Endothelial cell of umbilical vein (primary cell): Measurements from ENCODE around the gene ATF3. TPM values are rescaled to one million over a fixed set of nuclear protein-coding genes. Genes with fewer than 3 reads are reported as not detected.
A peak's percentile ranks its signal among the peaks of the same experiment; 100 is the strongest.

Experiments used
- BruUV-seq: library from RNA; stranded (reverse); fragments of 400-500 nt; replicated peaks from 2 replicates; lab custom pipeline; 2021; lab: Mats Ljungman, UMichigan
- CTCF ChIA-PET: fragments of 300-600, 350-600 bp; sonication (Branson Sonifier 250); formaldehyde crosslinking; loops from one replicate; lab custom pipeline; 2021; ENCODE audit warnings: antibody characterized with exemption, inconsistent platforms; lab: Charles Lee
- POLR2A ChIA-PET: fragments of 300-600, 350-600 bp; sonication (Branson Sonifier 250); formaldehyde crosslinking; loops from one replicate; lab custom pipeline; 2021; ENCODE audit warnings: antibody characterized with exemption, inconsistent platforms; lab: Charles Lee
- DNase-seq: peaks from one replicate; pipeline ENCODE4 v3.0.0-alpha.2; 2011; ENCODE audit warnings: low read depth, low spot score
- FAIRE-seq: peaks from 2 replicates; lab custom pipeline; 2011; peaks lifted over from hg19 to GRCh38; lab: Jason Lieb, UNC
- H2AFZ ChIP-seq: 2 replicates; pipeline ENCODE4 v1.6.0; 2012; ENCODE audit warnings: low read depth, low read length, control low read depth, inconsistent platforms
- H3K27ac ChIP-seq: 2 replicates; pipeline ENCODE4 v1.5.1; 2011; ENCODE audit warnings: low read depth, mild to moderate bottlenecking, control low read depth, low read length, moderate library complexity; ENCODE audit not compliant: insufficient read depth
- H3K27me3 ChIP-seq, 2 experiments: 2 replicates each; pipeline versions ENCODE4 v1.6.0 to v1.6.1; 2011; ENCODE audit warnings: low read length in 2 of 2, mixed read lengths in 1 of 2; ENCODE audit not compliant: control insufficient read depth in 2 of 2, insufficient read depth in 2 of 2
- H3K36me3 ChIP-seq, 2 experiments: 2 replicates in 1 of 2; 3 replicates in 1 of 2; pipeline ENCODE4 v1.5.1; 2011; ENCODE audit warnings: low read length in 2 of 2, mild to moderate bottlenecking in 1 of 2, moderate library complexity in 1 of 2; ENCODE audit not compliant: control insufficient read depth in 2 of 2, insufficient read depth in 2 of 2; ENCODE audit errors: extremely low read depth in 1 of 2
- H3K4me1 ChIP-seq: 3 replicates; pipeline ENCODE4 v1.5.1; 2011; ENCODE audit warnings: mild to moderate bottlenecking, low read length; ENCODE audit not compliant: control insufficient read depth, insufficient read depth; ENCODE audit errors: extremely low read depth
- H3K4me2 ChIP-seq: 2 replicates; pipeline ENCODE4 v1.6.1; 2011; ENCODE audit warnings: low read length, control low read depth, mixed read lengths; ENCODE audit not compliant: insufficient read depth
- H3K4me3 ChIP-seq, 3 experiments: fragments of 200-600 bp in 1 of 3; sonication (generic), shearing (Covaris generic) in 1 of 3; replicated peaks in 1 of 3; 2 replicates each; pipeline ENCODE4 v1.5.1; 2011 to 2016; ENCODE audit warnings: control low read depth in 3 of 3, low read length in 3 of 3, mild to moderate bottlenecking in 2 of 3, inconsistent platforms in 1 of 3, low read depth in 1 of 3, moderate library complexity in 1 of 3; ENCODE audit not compliant: insufficient read depth in 1 of 3
- H3K79me2 ChIP-seq: 2 replicates; pipeline ENCODE4 v1.6.0; 2012; ENCODE audit warnings: low read length, inconsistent platforms; ENCODE audit not compliant: control insufficient read depth, insufficient read depth
- H3K9ac ChIP-seq: replicated peaks from 2 replicates; pipeline ENCODE3; 2011; ENCODE audit warnings: low read length, control low read depth; ENCODE audit not compliant: insufficient read depth; ENCODE audit errors: extremely low read depth
- H3K9me1 ChIP-seq: replicated peaks from 3 replicates; pipeline ENCODE4 v1.6.0; 2011; ENCODE audit warnings: mild to moderate bottlenecking, low read length; ENCODE audit not compliant: control insufficient read depth, insufficient read depth; ENCODE audit errors: extremely low read depth
- H3K9me3 ChIP-seq: replicated peaks from 2 replicates; pipeline ENCODE4 v1.5.1; 2012; ENCODE audit warnings: low read length, inconsistent platforms; ENCODE audit not compliant: control insufficient read depth, insufficient read depth
- H4K20me1 ChIP-seq: replicated peaks from 2 replicates; pipeline ENCODE3; 2011; ENCODE audit warnings: mild to moderate bottlenecking, low read length; ENCODE audit not compliant: control insufficient read depth, insufficient read depth; ENCODE audit errors: extremely low read depth
- CTCF ChIP-seq, 2 donors: IDR thresholded peaks; 1 replicate in 1 of 2; 2 replicates in 1 of 2; pipeline ENCODE4 v1.5.1; 2011; ENCODE audit warnings: low read length in 2 of 2, mild to moderate bottlenecking in 2 of 2, moderate library complexity in 2 of 2, control low read depth in 1 of 2, inconsistent platforms in 1 of 2, low read depth in 1 of 2; ENCODE audit not compliant: insufficient read depth in 1 of 2; ENCODE audit errors: extremely low read depth in 1 of 2
- EZH2 ChIP-seq: IDR thresholded peaks from 2 replicates; pipeline ENCODE4 v1.6.1; 2012; ENCODE audit warnings: borderline replicate concordance, low read depth, mild to moderate bottlenecking, moderate library complexity, low read length, inconsistent platforms; ENCODE audit not compliant: severe bottlenecking
- FOS ChIP-seq: IDR thresholded peaks from 2 replicates; pipeline ENCODE4 v1.6.1; 2011; ENCODE audit warnings: mild to moderate bottlenecking, low read length, moderate library complexity, borderline replicate concordance; ENCODE audit not compliant: insufficient read depth
- GATA2 ChIP-seq: IDR thresholded peaks from 2 replicates; pipeline ENCODE4 v1.7.0; 2011; ENCODE audit warnings: low read depth, mild to moderate bottlenecking, moderate library complexity, mixed read lengths, low read length; ENCODE audit not compliant: insufficient read length, insufficient read depth
- JUN ChIP-seq: IDR thresholded peaks from 2 replicates; pipeline ENCODE4 v1.6.1; 2011; ENCODE audit warnings: borderline replicate concordance, low read depth; ENCODE audit not compliant: insufficient read length, insufficient read depth
- MAX ChIP-seq: IDR thresholded peaks from 2 replicates; pipeline ENCODE4 v1.6.1; 2011; ENCODE audit not compliant: insufficient read depth, insufficient read length
- MYC ChIP-seq: IDR thresholded peaks from one replicate; pipeline ENCODE4 v1.6.1; 2011; ENCODE audit warnings: mild to moderate bottlenecking, low read depth, low read length
- POLR2A ChIP-seq: IDR thresholded peaks from 2 replicates; pipeline ENCODE4 v1.6.1; 2012; ENCODE audit warnings: low read depth, mild to moderate bottlenecking, control low read depth, low read length
- POLR2AphosphoS5 ChIP-seq: IDR thresholded peaks from 2 replicates; pipeline ENCODE4 v1.6.1; 2012; ENCODE audit warnings: low read depth, mild to moderate bottlenecking, control low read depth, low read length, moderate library complexity; ENCODE audit not compliant: insufficient read depth
- dilution Hi-C: fragments of 300-500 bp; cut with MboI; formaldehyde crosslinking; loops from one replicate; pipeline ENCODE4 v1.15.0; 2019; ENCODE audit warnings: low sequenced_read_pairs; ENCODE audit not compliant: extremely low pct_ligation_motif_present
- intact Hi-C: fragments of 100-400 bp; cut with micrococcal nuclease; formaldehyde crosslinking; loops from one replicate; pipeline ENCODE4 v1.10.0; 2022
- polyA plus RNA-seq, 4 experiments: library from polyadenylated mRNA; depleted of rRNA in 3 of 4; stranded (reverse) in 3 of 4; unstranded in 1 of 4; fragments of >200 nt; gene quantifications; 2 replicates each; pipeline versions ENCODE4 v1.2.1 to v1.2.3, GENCODE V29; 2011 to 2012; ENCODE audit warnings: missing spikeins in 1 of 4
- total RNA-seq: library from RNA; stranded (reverse); gene quantifications from 2 replicates; pipeline ENCODE4 v1.2.3, GENCODE V29; 2021

The ATF3 gene
- total and polyA plus RNA-seq, 2 donors (not counting 3 experiments of a cell fraction or from before 2014, with no cell fraction given) = 6.1 to 17.1 TPM

- Histone ChIP-seq H3K9ac (no peak overlapping the region), H4K20me1 (no peaks in the 10 kb centered on the region), H3K79me2 (no peaks in the 10 kb centered on the region), H3K4me1 (peaks cover 24% of the 10 kb centered on the region), H3K4me2 (no peak overlapping the region), H3K36me3 (no peaks in the 10 kb centered on the region), H3K27ac (peak overlapping the region; percentile 33), H3K27me3 (peaks cover 0 to 1% of the 10 kb centered on the region in 2 experiments), H2AFZ (peak overlapping the region; percentile 43), H3K4me3 (no peak overlapping the region), H3K9me3 (no peaks in the 10 kb centered on the region), H3K9me1 (no peaks in the 10 kb centered on the region)
- FAIRE-seq (peak; percentile 82), DNase-seq (peak; percentile 12)
- dilution Hi-C loops = no loop called here
- ChIA-PET CTCF (interaction anchor here (0.7 to 1.1 kb wide), 3 partner anchors 47 to 105 kb away, joined by 3 to 6 read pairs (median 4); partner anchors contain the start of gene ATF3), POLR2A (interaction anchor here (2.2 kb wide), 1 partner anchor 47 kb away, joined by 8 read pairs; the partner anchor contains the start of gene ATF3)
- intact Hi-C loops = loop anchor here (10.0 kb wide), 1 partner anchor 987 kb away; the partner anchor contains the start of gene SLC30A1
- BruUV-seq = no TSS peak
- TF ChIP-seq POLR2AphosphoS5 (no peak), GATA2 (no peak), POLR2A (no peak), JUN (no peak), CTCF (IDR thresholded peaks at IDR 0.05; ENCODE audit: extremely low read depth in 1 of 2, insufficient read depth in 1 of 2, low read depth in 1 of 2, low read length in 2 of 2) (no peak), MYC (no peak), FOS (no peak), MAX (no peak), EZH2 (no peak)
Measured at GRCh38 chr1:212561501-212561931, 47.0 kb upstream of the ATF3 start.
